UCSD-AML1 (cell line): Measurements from ENCODE around the gene TBX6.
A peak's percentile ranks its signal among the peaks of the same experiment; 100 is the strongest.

Experiments used
- DNase-seq: peaks from one replicate; lab custom pipeline; 2025; ENCODE audit not compliant: unreplicated experiment; lab: John Stamatoyannopoulos, UW

Gene TBX6

DNA sequence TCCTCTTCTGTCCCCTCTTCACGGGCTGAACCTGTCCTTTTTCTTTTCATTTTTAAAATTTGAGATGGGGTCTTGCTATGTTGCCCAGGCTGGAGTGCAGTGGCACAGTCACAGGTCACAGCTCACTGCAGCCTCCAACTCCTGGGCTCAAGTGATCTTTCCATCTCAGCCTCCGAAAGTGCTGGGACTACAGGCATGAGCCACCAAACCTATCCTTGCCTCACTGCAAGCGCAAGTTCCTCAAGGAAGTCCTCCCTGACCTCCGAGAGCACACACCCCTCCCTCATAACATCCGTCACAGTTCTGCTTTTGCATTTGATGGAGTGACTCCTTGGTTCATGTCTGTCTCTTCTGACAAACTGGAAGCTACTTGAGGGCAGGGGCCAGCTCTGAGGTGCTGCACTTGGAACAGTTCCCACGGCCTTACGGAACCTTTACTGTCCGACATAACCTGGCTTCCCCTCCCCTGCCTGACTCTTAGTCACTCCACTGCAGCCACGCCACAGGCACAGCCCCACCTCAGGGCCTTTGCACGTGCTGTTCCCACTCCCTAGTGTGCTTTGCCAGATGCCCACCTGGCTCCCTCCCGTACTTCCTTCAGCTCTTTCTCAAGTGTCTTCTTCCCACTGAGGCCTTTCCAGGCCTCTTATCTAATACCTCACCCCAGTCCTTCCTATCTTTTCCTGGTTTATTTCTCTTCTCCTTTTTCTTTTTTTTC is 4.4 kb downstream of the TBX6 start:
- DNase-seq: no peak

DNA sequence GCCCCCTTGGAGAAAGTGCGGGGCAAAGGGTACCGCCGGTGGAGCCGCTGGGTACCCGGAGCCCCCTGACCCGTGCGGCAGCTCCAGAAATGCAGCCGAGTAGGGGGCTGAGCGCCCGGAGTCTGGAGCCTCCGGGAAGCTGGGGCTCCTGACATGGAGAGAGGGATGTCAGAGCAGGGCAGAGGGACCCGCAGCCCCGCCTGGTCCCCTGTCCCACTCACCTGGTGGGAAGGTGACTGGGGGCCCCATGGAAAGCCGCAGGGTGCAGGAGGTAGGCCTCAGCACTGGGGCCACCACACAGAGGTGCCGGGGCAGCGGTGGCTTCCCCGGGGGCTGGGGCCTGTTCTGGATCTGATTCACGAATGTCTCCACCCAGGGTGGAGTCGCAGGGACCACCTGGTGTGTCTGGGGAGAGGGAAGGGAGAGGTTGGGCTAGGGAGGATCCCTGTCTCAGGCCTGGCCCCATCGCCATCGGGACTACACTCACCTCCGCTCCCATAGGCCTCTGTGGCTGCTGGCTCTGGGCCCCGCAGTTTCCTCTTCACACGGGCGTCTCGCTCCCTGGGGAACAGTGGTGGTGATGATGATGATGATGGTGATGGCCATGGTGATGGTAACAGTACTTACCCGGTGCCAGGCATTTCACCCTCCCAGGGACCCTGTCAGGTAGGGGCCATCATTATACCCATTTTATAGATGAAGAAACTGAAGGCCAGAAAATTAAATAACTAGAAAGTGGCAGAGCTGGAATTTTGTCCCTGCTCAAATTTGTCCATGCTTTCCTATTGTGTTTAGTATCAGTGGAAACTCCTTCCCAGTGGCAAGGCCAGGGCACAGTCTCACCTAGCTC is 5.2 kb downstream of the TBX6 start:
- DNase-seq: no peak

DNA sequence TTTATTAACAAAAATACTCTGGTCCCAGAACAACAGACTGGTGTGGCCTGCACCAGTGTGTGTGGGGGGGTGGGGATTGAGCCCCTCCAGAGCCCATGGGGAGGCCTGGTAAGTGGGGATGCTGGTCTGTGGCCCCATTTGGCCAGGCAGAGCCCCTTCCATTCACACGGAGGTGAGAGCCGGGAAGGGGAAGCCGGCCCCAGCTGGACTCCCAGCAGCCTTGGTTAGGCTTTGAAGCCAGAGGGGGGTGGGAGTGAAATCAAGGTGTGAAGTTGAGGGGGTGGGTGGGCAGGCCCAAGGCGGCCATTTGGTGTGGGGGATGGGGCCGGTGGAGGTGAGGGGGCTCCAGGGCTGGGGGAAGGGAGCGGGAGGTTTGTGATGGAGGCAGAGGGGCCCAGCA is 5.9 kb downstream of the TBX6 start:
- DNase-seq: no peak

DNA sequence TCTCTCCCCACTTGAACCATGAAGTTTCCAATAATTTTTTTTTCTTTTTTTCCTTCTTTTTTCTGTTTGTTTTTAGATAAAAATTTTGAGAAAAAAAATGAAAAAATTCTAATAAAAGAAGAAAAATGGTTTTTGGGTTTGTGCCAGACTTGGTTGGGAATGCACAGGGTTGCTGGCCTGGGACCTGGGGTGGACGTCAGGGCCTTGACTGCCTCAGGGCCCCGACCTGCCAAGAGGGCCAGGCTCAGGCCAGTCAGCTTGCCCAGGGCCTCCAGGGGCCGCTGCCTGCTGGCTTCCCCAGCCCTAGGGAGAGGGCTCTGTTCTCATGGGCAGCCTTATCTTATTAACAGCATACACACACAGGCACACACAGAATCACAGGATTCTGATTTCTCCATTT is 6.5 kb downstream of the TBX6 start:
- DNase-seq: no peak

DNA sequence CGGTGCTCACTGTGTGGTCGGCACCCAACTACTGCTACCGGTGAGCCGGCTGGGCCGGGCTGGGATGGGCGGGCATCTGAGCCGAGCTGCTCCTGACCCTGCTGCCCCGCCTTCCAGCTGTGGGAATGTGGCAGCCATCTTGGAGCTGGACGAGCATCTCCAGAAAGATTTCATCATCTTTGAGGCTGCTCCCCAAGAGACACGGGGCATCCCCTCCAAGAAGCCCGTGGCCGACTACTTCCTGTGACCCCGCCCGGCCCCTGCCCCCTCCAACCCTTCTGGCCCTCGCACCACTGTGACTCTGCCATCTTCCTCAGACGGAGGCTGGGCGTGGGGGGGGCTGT is 6.9 kb downstream of the TBX6 start:
- no peak for DNase-seq

DNA sequence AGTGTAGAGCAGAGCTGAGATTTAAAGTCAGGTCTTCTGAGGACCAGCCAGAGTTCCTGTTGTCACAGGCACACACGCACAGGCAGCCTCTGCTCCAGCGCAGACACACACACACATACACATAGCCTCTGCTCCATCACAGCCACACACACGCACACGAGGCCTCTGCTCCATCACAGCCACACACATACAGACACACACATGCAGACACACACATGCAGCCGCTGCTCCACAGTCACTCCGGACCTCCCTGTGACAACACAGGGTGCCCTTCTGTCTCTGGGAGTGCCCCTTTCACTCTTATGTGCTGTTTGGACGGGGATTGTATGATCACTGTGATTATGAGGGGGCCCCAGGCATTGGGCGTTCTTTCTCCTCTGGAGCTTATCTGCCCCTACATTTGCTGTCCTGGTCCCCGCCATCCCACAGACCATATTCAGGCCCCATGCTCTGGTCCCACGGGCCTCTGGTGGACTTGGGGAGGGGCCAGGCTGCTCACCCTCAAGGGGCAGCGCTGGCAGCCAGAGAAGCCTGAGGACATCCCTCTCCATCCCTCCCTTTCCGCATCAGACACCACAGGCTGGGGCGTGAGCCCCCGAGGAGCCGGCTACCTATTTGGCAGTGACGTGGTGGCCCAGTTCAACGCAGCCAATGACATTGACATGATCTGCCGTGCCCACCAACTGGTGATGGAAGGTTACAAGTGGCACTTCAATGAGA is 7.5 kb downstream of the TBX6 start:
- DNase-seq: no peak

DNA sequence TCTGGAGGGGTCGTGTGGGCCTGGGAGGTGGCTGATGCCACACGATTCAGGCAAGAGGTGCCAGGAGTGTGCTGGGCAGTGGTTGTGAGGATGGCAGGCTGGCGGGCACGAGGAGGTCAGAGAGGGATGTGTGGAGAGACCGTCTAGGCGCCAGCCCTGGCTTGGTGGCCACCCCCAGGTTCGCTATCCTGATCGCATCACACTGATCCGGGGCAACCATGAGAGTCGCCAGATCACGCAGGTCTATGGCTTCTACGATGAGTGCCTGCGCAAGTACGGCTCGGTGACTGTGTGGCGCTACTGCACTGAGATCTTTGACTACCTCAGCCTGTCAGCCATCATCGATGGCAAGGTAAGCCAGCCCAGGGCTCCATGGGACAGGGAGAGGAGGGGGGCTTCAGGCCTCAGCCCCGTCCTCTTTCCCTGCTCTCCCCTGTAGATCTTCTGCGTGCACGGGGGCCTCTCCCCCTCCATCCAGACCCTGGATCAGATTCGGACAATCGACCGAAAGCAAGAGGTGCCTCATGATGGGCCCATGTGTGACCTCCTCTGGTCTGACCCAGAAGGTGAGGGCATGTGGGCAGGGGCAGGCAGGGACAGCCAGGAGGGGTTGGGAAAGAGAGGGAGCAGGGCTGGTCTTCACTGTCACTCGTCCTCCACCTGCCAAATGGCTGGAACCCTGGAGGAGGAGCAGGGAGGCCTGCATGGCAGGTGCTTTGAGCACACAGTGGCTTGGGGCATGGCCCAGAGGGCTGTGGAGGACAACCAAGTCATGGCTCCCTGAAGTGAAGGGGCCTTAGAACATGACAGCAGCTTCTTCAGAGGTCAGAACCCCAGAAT is 8.3 kb downstream of the TBX6 start:
- no peak for DNase-seq

DNA sequence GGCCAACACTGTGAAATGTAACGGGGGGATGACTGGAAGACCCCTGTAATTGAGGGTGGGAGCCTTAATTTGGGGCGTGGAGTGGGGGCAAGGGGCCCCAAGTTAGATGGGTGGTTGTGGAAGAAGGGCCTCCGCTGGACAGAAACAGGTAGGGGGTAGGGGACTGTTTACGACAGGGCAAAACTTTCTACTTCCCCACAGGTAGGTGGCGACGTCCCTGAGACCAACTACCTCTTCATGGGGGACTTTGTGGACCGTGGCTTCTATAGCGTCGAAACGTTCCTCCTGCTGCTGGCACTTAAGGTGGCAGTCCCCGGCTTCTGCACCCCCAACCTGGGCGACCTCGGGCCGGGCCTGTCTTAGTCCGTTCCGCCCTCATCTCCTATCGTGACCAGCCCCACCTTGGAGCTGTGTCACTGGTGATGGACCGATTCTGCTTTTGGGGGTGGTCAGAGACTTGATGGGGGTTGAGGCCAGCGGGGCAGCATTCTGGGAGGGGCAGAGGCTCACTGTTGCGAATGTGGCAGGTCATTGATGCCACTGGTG is 9.1 kb downstream of the TBX6 start:
- no peak for DNase-seq

DNA sequence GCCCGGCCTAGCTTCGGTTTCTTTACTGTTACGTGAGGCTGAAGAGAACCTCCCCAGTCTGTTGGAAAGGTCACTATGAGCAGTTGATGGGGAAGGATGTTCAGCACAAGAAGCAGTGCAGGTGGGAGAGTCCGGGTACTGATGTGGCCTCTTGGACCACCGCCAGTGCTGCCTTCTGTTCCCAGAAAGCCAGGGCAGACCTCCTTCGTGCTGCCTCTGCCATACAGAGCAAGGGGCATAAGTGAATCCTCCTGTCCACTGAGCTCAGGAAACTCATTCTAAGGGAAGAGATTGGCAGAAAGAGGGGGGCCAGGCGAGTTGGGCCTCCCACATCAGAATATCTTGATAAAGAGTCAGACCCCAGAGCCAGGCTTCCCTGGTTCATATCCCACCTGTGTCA is 12.2 kb downstream of the TBX6 start:
- DNase-seq: no peak

DNA sequence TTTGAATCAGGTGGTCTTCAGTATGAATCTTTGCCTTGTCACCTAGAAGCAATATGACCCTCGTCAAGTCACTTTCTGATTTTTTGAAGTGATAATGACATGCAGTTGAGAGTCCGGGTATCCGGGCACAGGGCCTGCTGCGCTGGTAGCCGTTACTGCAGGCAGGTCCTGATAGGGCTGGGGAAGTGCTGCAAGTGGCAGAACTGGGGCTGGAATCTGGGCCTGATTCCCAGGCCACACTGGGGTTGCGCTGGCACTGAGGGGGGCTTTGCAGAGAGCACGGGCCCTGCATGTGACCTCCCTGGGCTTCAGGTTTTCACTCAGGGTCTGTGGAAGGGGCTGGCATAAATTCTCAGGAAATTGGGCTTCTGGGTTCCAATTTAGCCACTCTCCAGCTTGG is 13.0 kb downstream of the TBX6 start:
- no peak for DNase-seq

DNA sequence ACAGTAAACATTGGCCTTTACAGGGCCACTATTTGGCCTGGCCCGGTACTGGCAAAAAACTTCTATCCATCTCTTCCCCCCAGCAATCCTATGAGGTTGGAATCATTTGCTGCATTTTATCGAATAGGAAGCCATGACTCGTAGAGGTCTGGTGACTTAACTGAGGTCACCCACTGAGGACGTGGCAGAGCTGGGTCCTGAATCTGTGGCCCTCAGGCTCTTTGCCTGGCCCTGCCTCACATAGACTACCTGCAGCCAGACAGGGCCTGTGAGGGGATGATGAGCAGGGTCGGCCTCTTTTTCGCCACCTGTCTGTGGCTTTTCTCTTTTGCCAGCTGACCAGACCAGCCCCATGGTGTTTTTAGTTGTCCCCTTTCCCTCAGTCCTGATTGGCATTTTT is 14.1 kb downstream of the TBX6 start:
- DNase-seq: no peak

DNA sequence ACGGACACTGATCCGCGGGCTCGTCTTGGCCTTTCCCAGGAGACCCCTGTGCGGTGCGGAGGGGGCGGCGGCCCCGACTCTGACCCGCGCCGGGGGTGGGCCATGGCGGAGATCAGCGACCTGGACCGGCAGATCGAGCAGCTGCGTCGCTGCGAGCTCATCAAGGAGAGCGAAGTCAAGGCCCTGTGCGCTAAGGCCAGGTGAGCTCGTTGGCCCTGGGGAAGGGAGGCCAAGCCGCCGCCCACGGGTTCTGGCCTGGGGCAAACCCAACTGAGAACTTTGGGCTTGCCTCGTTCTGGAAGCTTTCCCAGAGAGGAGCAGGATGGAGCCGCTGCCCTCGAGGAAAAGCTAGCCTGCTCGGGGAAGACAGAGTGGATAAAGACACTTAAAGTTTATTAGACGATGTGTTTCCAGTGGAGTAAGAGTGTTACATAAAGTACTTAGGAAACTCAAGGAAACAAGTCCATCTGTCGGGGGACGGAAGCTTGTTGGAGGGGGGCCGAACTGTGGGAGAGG is 15.4 kb downstream of the TBX6 start:
- no peak for DNase-seq

DNA sequence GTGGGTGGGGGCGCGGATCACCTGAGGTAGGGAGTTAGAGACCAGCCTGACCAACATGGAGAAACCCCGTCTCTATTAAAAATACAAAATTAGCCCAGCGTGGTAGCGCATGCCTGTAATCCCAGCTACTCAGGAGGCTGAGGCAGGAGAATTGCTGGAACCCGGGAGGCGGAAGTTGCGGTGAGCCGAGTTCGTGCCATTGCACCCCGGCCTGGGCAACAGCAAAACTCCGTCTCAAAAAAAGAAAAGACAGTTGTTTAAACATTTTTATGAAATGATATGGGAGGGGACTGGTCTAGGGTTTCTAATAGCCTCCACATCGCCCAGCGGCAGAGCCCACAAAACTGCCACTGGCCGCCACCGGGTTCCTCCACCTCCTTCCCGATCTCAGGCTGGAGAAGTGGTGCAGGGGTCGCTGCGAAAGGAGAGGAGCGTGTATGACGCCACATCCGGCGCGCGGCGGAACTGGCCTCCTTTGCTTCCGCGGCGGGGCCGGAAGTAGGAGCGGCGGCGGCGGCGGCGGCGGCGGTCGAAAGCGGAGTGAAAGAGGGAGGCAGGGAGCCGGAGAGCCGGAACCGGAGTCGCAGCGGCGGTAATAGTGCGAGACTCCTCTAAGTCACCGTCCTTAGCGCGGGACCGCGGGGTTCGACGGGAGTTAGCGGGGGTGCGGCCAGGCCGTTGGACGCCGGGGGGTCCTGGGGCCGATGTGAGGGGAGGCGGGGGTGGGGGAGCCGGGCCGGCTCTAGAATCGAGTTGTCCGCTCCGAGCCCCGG is 16.0 kb downstream of the TBX6 start, which contains the start of gene PPP4C:
Gene PPP4C, plus strand, starts transcription at position 492 of the 773 bp plus-strand sequence. CDS start 384 bp downstream, outside the sequence.
- peak; percentile 90 for DNase-seq

DNA sequence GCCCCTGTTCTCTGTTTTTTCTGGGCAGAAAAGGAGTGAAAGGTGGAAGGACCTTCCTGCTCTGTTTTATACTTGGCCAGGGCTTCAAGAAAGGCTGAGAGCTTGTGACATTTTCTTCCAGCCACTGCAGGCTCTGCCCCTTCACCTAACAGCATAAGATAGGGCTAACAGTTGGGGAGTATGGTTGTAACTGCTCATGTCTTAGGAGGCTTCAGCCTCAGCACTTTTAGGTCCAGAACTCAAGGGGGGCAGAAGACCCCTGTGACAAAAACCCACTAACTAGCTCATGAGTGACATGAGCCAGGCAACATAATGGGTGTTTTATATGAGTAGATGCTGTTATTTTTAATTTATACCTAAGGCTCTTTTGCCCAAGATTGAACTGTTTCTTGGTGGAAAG is 21.2 kb downstream of the TBX6 start:
- no peak for DNase-seq

DNA sequence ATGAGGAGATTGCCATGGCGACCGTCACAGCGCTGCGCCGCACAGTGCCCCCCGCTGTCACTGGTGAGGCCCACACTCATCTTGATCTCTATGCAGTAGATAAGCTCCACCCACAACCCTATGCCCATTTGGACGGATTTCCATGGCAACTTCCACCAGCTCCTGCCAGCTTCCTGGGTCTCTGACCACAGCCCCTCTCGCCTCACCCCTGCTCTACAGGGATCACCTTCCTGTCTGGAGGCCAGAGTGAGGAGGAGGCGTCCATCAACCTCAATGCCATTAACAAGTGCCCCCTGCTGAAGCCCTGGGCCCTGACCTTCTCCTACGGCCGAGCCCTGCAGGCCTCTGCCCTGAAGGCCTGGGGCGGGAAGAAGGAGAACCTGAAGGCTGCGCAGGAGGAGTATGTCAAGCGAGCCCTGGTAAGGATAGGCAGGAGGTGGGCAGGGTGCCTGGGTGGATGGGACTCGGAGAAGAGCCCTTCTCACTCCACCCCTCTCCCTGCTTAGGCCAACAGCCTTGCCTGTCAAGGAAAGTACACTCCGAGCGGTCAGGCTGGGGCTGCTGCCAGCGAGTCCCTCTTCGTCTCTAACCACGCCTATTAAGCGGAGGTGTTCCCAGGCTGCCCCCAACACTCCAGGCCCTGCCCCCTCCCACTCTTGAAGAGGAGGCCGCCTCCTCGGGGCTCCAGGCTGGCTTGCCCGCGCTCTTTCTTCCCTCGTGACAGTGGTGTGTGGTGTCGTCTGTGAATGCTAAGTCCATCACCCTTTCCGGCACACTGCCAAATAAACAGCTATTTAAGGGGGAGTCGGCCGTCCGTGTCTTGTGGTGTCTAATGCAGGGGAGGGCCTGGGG is 21.9 kb downstream of the TBX6 start:
- DNase-seq: no peak

DNA sequence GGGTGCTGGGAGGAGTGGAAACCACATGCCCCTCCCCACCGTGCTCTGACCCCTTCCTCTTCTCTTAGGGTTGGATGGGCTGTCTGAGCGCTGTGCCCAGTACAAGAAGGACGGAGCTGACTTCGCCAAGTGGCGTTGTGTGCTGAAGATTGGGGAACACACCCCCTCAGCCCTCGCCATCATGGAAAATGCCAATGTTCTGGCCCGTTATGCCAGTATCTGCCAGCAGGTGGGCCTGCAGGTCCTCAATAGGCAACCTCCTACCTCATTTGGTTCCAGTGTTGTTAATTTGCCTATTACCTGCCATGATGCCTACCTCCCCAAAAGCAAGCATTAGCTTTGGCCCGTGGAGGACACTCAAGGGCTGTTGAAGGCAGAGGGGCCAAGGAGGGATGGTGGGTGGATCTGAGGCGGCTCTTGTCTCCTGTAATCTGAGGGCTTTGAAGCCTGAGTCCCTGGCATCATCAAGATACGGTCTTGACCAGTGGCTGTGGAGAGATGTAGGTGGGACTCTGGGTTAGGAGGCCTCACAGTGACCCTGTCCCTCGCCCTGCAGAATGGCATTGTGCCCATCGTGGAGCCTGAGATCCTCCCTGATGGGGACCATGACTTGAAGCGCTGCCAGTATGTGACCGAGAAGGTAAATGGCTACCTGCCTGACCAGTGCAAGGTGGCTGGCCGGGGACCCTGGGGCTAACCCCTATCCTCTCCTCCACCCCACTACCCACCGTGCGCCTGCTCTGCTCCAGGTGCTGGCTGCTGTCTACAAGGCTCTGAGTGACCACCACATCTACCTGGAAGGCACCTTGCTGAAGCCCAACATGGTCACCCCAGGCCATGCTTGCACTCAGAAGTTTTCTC is 22.7 kb downstream of the TBX6 start:
- DNase-seq: peak; percentile 41

DNA sequence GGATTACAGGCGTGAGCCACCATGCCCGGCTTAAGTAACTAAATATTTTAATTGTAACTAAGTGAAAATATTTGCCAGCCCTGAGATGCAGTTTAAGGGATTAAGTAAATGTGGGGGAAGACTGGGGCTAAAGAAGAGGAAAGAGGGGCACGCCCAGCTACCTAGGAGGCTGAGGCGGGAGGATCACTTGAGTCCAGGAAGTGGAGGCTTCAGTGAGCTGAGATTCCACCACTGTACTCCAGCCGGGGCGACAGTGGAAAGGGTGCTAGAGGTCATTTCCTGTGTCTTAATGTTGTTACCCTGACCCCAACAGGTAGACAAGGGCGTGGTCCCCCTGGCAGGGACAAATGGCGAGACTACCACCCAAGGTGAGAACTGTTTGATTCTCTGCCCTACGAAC is 23.4 kb downstream of the TBX6 start:
- no peak for DNase-seq

DNA sequence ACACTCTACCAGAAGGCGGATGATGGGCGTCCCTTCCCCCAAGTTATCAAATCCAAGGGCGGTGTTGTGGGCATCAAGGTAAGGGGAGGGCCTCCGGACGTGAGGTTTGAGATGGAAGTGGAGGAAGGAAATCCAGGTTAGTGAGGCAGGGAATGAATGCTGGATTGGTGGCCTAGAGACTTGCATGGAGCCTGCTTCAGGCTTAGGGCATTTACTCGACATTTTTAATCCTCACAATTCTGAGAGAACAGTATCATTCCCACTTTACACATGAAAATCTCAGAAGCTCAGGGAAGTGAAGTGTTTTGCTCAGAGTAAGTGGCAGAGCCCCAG is 24.2 kb downstream of the TBX6 start:
- no peak for DNase-seq
